Globus pallidus (tissue), 1 donor: Measurements from ENCODE around the gene FOLR2.

Experiments used
- DNase-seq: peaks from one replicate; pipeline ENCODE4 v3.0.0-alpha.2; 2015; ENCODE audit warnings: low spot score

The FOLR2 gene

GRCh38 chr11:72267956-72268617, 51.5 kb downstream of the FOLR2 start:
- DNase-seq, result no peak
